K562 (cell line): ENCODE data around the gene SLK. TPM values are rescaled to one million over a fixed set of nuclear protein-coding genes. Genes with fewer than 3 reads are reported as not detected.

Experiments used
- ATAC-seq: fragments of 200-7000 bp; cut with Tn5 transposase; 3 replicates; pipeline ENCODE4 v1.9.1; 2020; ENCODE audit warnings: moderate library complexity
- BruUV-seq: library from RNA; stranded (reverse); fragments of 400-500 nt; replicated peaks from 2 replicates; lab custom pipeline; 2021; lab: Mats Ljungman, UMichigan
- CTCF ChIA-PET: fragments of 300-600 bp; formaldehyde crosslinking; extraction: SDS; loops from one replicate; lab custom pipeline; 2021; ENCODE audit warnings: low intra/inter-chr PET ratio; lab: Yijun Ruan, JAX
- POLR2A ChIA-PET: fragments of 300-600, 350-650 bp; sonication (Branson Sonifier 250); formaldehyde crosslinking; extraction: SDS; loops from one replicate; lab custom pipeline; 2021; ENCODE audit warnings: antibody characterized with exemption, inconsistent platforms; lab: Yijun Ruan, JAX
- DNase-seq, 4 experiments: peaks; one replicate each; pipeline versions ENCODE4 v3.0.0 to v3.0.0-alpha.2; 2011 to 2018; ENCODE audit warnings: low spot score in 3 of 4, mixed read lengths in 3 of 4; ENCODE audit errors: extremely low read depth in 1 of 4
- FAIRE-seq: peaks from 2 replicates; lab custom pipeline; 2011; peaks lifted over from hg19 to GRCh38; lab: Jason Lieb, UNC
- H2AFZ ChIP-seq: 2 replicates; pipeline ENCODE4 v1.6.0; 2011; ENCODE audit warnings: low read depth, low read length, control low read depth, inconsistent platforms
- H3K27ac ChIP-seq: fragments of 200-600 bp; 3 replicates; pipeline ENCODE4 v1.8.0; 2011; ENCODE audit warnings: low read depth, mild to moderate bottlenecking, control low read depth, inconsistent platforms, low read length, moderate library complexity, mixed read lengths; ENCODE audit errors: extremely low read depth
- H3K27me3 ChIP-seq, 2 experiments: fragments of 300-600 bp in 1 of 2; 2 replicates in 1 of 2; 3 replicates in 1 of 2; pipeline versions ENCODE4 v1.6.0 to v1.8.0; 2011; ENCODE audit warnings: inconsistent platforms in 2 of 2, low read length in 2 of 2, mild to moderate bottlenecking in 1 of 2, mixed read lengths in 1 of 2, moderate library complexity in 1 of 2; ENCODE audit not compliant: control insufficient read depth in 2 of 2, insufficient read depth in 2 of 2
- H3K36me3 ChIP-seq: fragments of 300-600 bp; 3 replicates; pipeline ENCODE4 v1.8.0; 2011; ENCODE audit warnings: mild to moderate bottlenecking, low read length, inconsistent platforms; ENCODE audit not compliant: control insufficient read depth, insufficient read depth
- H3K4me1 ChIP-seq, 2 experiments: fragments of 200-600 bp in 1 of 2; replicated peaks in 1 of 2; 2 replicates in 1 of 2; 3 replicates in 1 of 2; pipeline versions ENCODE4 v1.5.1 to v1.8.0; 2011; ENCODE audit warnings: inconsistent platforms in 2 of 2, low read length in 2 of 2, mild to moderate bottlenecking in 1 of 2, mixed read lengths in 1 of 2, moderate library complexity in 1 of 2; ENCODE audit not compliant: control insufficient read depth in 2 of 2, insufficient read depth in 2 of 2
- H3K4me2 ChIP-seq: 2 replicates; pipeline ENCODE4 v1.6.1; 2011; ENCODE audit warnings: low read length, control low read depth, inconsistent platforms, mixed read lengths; ENCODE audit not compliant: insufficient read depth
- H3K4me3 ChIP-seq: fragments of 200-600 bp; sonication (generic), shearing (Covaris generic); 2 replicates; pipeline ENCODE4 v1.5.1; 2016; ENCODE audit warnings: control low read depth, inconsistent platforms
- H3K79me2 ChIP-seq: fragments of 200-600 bp; 3 replicates; pipeline ENCODE4 v1.8.0; 2011; ENCODE audit warnings: low read length, inconsistent platforms; ENCODE audit not compliant: control insufficient read depth, insufficient read depth
- H3K9ac ChIP-seq, 2 experiments: 2 replicates each; pipeline versions ENCODE4 v1.6.0 to v1.6.1; 2011; ENCODE audit warnings: low read depth in 2 of 2, low read length in 2 of 2, control low read depth in 1 of 2, inconsistent platforms in 1 of 2, mild to moderate bottlenecking in 1 of 2, mixed read lengths in 1 of 2; ENCODE audit not compliant: insufficient read depth in 1 of 2
- H3K9me1 ChIP-seq: one replicate; pipeline ENCODE4 v1.6.0; 2011; ENCODE audit warnings: inconsistent platforms, mild to moderate bottlenecking, low read length, moderate library complexity; ENCODE audit not compliant: control insufficient read depth, insufficient read depth
- H3K9me3 ChIP-seq: replicated peaks from 2 replicates; pipeline ENCODE4 v1.5.1; 2011; ENCODE audit warnings: low read depth, low read length, inconsistent platforms; ENCODE audit not compliant: control insufficient read depth, insufficient read depth
- H4K20me1 ChIP-seq: replicated peaks from 2 replicates; pipeline ENCODE4 v1.6.1; 2011; ENCODE audit warnings: low read length, inconsistent platforms, mixed read lengths; ENCODE audit not compliant: control insufficient read depth, insufficient read depth
- BRCA1 ChIP-seq, 2 experiments: fragments of 450-650 bp in 1 of 2; sonication (generic) in 1 of 2; formaldehyde crosslinking in 1 of 2; IDR thresholded peaks; 2 replicates each; pipeline versions ENCODE4 v1.5.0 to v1.6.1; 2017 to 2020; ENCODE audit warnings: mild to moderate bottlenecking in 1 of 2, missing genetic modification reagents in 1 of 2
- GTF2E2 ChIP-seq: fragments of 200-800 bp; sonication (Bioruptor generic); IDR thresholded peaks from 2 replicates; pipeline ENCODE4 v1.6.1; 2016; ENCODE audit warnings: missing genetic modification characterization, missing compliant biosample characterization
- SIX5 ChIP-seq, 2 experiments: IDR thresholded peaks; 2 replicates each; pipeline ENCODE4 v1.6.1; 2011; ENCODE audit warnings: low read length in 2 of 2, borderline replicate concordance in 1 of 2, low read depth in 1 of 2, mild to moderate bottlenecking in 1 of 2, moderate library complexity in 1 of 2; ENCODE audit not compliant: insufficient read depth in 1 of 2
- TBL1XR1 ChIP-seq, 2 experiments: IDR thresholded peaks; 2 replicates each; pipeline ENCODE4 v1.6.1; 2012; ENCODE audit warnings: improper control_type of control experiment in 2 of 2, low read length in 2 of 2, mild to moderate bottlenecking in 1 of 2
- ZNF408 ChIP-seq: fragments of 250-450 bp; sonication (Bioruptor Pico); IDR thresholded peaks from 2 replicates; pipeline ENCODE4 v1.4.0; 2020; ENCODE audit warnings: low read depth, mild to moderate bottlenecking, moderate library complexity
- ZNF668 ChIP-seq: fragments of 250-450 bp; sonication (Bioruptor Pico); IDR thresholded peaks from 2 replicates; pipeline ENCODE4 v1.8.0; 2022; ENCODE audit warnings: mild to moderate bottlenecking, inconsistent platforms
- WGBS: fragments of 100-300 bp; shearing (Covaris generic); methylation state at CpG from one replicate; pipeline ENCODE4 v1.1.6; 2016; ENCODE audit warnings: low coverage, mixed read lengths; ENCODE audit not compliant: insufficient coverage; ENCODE audit errors: missing lambda C conversion rate; 5-methylcytosine and 5-hydroxymethylcytosine counted together
- in situ Hi-C: fragments of 300-500 bp; cut with MboI; formaldehyde crosslinking; loops from 4 replicates; pipeline ENCODE4 v1.15.0; 2018; ENCODE audit warnings: inconsistent platforms, mixed read lengths
- intact Hi-C: fragments of 100-400 bp; cut with micrococcal nuclease; formaldehyde crosslinking; loops from 2 replicates; pipeline ENCODE4 v1.14.2; 2022
- polyA plus RNA-seq, 8 experiments: library from polyadenylated mRNA; depleted of rRNA in 4 of 8; stranded (reverse) in 5 of 8; unstranded in 3 of 8; fragments of >200 nt; fragmentation: Nextera tagmentation in 2 of 8; fragmentation: Illumina TruSeq in 1 of 8; extraction: Ambion mirVana in 2 of 8; extraction: Trizol in 1 of 8; gene quantifications; 2 replicates each; pipeline versions ENCODE4 v1.2.1 to v1.2.3, GENCODE V29; 2011 to 2014; ENCODE audit warnings: inconsistent platforms in 1 of 8, missing spikeins in 1 of 8
- total RNA-seq, 7 experiments: library from RNA; depleted of rRNA in 6 of 7; stranded (reverse); fragments of >200 nt in 6 of 7; fragmentation: Illumina TruSeq in 2 of 7; extraction: Trizol in 2 of 7; gene quantifications; 2 replicates each; pipeline versions ENCODE4 v1.2.1 to v1.2.3, GENCODE V29; 2011 to 2021; ENCODE audit warnings: low replicate concordance in 1 of 7
- TF ChIP-seq, protein P1 (sequence below): fragments of 250-450 bp; sonication (Bioruptor Pico); IDR thresholded peaks from 2 replicates; pipeline ENCODE4 v1.6.1; 2021; ENCODE audit warnings: mild to moderate bottlenecking

Gene SLK
- total and polyA plus RNA-seq, 9 of the 15 experiments (the other 6 are each of a cell fraction or from before 2014, with no cell fraction given): 8.2 to 40.0 (median 23.4) TPM

DNA sequence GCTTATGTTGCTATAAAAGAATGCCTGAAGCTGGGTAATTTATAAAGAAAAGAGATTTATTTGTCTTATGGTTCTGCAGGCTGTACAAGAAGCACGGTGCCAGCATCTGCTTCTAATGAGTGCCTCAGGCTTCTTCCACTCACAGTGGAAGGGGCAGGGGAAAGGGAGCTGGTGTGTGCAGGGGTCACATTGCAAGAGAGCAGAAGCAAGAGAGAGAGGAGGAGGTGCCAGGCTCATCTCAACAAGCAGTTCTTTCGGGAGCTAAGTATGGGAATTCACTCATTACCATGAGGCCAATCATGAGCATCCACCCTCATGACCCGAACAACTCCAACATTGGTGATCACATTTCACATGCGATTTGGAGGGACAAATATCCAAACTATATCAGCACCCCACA, 17.2 kb upstream of the SLK start:
- no peaks in the 10 kb centered on the region for H4K20me1 ChIP-seq
- ChIA-PET CTCF (no interaction called here), POLR2A (interaction anchor here (1.3 kb wide), 1 partner anchor 8 kb away, joined by 3 read pairs; no protein-coding TSS in a partner anchor)
- intact Hi-C loops (no loop called here), in situ Hi-C loops (no loop called here)
- no peak for ATAC-seq
- TF ChIP-seq ZNF408 (CRISPR knock-in tag) (no peak), SIX5 (IDR thresholded peaks at IDR 0.05; ENCODE audit: borderline replicate concordance in 1 of 2, insufficient read depth in 1 of 2, low read depth in 1 of 2, low read length in 2 of 2) (no peak), BRCA1 (IDR thresholded peaks at IDR 0.05) (no peak), BRCA1 (CRISPR knock-in tag; IDR thresholded peaks at IDR 0.05) (no peak), ZNF668 (CRISPR knock-in tag) (no peak), TBL1XR1 (IDR thresholded peaks at IDR 0.05; ENCODE audit: low read length in 2 of 2) (no peak), GTF2E2 (tag) (no peak)
- H3K27ac ChIP-seq: no peak overlapping the region
- H3K4me1 ChIP-seq: no peaks in the 10 kb centered on the region
- no peaks in the 10 kb centered on the region for H3K79me2 ChIP-seq
- 9% methylated on average over 4 of the region's 4 CpGs for WGBS
- no TSS peak for BruUV-seq
- no peak for DNase-seq
- FAIRE-seq: no peak
- no peaks in the 10 kb centered on the region for H3K27me3 ChIP-seq
- H2AFZ ChIP-seq: no peak overlapping the region
- no peak overlapping the region for H3K9ac ChIP-seq
- H3K9me1 ChIP-seq: no peaks in the 10 kb centered on the region
- no peak overlapping the region for H3K4me3 ChIP-seq
- no peaks in the 10 kb centered on the region for H3K36me3 ChIP-seq
- H3K9me3 ChIP-seq: no peaks in the 10 kb centered on the region
- H3K4me2 ChIP-seq: no peak overlapping the region

DNA sequence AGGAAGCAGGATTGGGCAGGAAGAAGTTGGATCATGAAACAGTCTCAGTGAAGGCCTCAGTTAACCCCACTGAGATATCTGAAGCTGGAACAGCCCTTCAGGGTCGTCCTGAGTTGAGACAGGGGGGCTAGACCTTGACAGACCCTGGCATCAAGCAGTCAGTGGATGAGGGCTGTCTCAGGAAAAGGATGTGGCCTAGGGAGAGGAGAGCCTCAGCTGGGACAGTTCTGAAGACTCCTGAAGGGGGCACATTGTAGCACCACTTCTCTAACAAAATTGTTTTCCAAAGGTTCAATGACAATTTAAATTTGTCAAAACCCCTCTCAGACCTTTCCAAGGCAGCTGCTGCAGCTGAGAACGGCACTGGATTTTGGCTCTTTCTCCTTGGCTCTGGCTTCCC, 15.8 kb upstream of the SLK start:
- 14% methylated on average over 2 of the region's 2 CpGs for WGBS
- CTCF ChIA-PET: no interaction called here
- POLR2A ChIA-PET: no interaction called here
- TF ChIP-seq, protein P1, sequence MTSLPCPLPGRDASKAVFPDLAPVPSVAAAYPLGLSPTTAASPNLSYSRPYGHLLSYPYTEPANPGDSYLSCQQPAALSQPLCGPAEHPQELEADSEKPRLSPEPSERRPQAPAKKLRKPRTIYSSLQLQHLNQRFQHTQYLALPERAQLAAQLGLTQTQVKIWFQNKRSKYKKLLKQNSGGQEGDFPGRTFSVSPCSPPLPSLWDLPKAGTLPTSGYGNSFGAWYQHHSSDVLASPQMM (CRISPR knock-in tag): no peak
- intact Hi-C loops (no loop called here), in situ Hi-C loops (no loop called here)
- Histone ChIP-seq H2AFZ (no peak overlapping the region), H3K27me3 (no peaks in the 10 kb centered on the region), H3K4me2 (no peak overlapping the region), H3K36me3 (no peaks in the 10 kb centered on the region), H3K27ac (no peak overlapping the region), H3K9ac (no peak overlapping the region), H3K79me2 (no peaks in the 10 kb centered on the region), H3K9me3 (no peaks in the 10 kb centered on the region), H3K9me1 (no peaks in the 10 kb centered on the region), H3K4me3 (no peak overlapping the region), H4K20me1 (no peaks in the 10 kb centered on the region), H3K4me1 (no peaks in the 10 kb centered on the region)
- no peak for DNase-seq
- no peak for ATAC-seq
- no TSS peak for BruUV-seq
- no peak for FAIRE-seq
